ENCODE results near the gene PPARG. TPM values are rescaled to one million over a fixed set of nuclear protein-coding genes. Genes with fewer than 3 reads are reported as not detected.

PPARG gene
- total RNA-seq, 1 donor from 2014 or later = 10.1 TPM

GRCh38 chr3:12303534-12303933 lies 14.7 kb downstream of the PPARG start:
- H3K9me3 Mint-ChIP-seq = no peaks in the 10 kb centered on the region
- peaks cover 26% of the 10 kb centered on the region for H3K4me1 Mint-ChIP-seq
- no peak for TF ChIP-seq CTCF (IDR thresholded peaks at IDR 0.05; ENCODE audit: unreplicated experiment)
- no peak for DNase-seq (ENCODE audit: low spot score in 2 of 2, unreplicated experiment in 2 of 2)
- no peaks in the 10 kb centered on the region for H3K36me3 Mint-ChIP-seq
- peaks cover 6% of the 10 kb centered on the region for H3K27me3 Mint-ChIP-seq (ENCODE audit: low read depth)
- H3K27ac Mint-ChIP-seq = no peak overlapping the region
- H3K4me3 Mint-ChIP-seq = no peak overlapping the region

- peaks cover 6% of the 10 kb centered on the region for H3K27me3 Mint-ChIP-seq (ENCODE audit: low read depth)
- H3K27ac Mint-ChIP-seq = no peak overlapping the region
- no peaks in the 10 kb centered on the region for H3K9me3 Mint-ChIP-seq
- no peaks in the 10 kb centered on the region for H3K36me3 Mint-ChIP-seq
- H3K4me1 Mint-ChIP-seq = peaks cover 24% of the 10 kb centered on the region
- H3K4me3 Mint-ChIP-seq = no peak overlapping the region
- no peak for TF ChIP-seq CTCF (IDR thresholded peaks at IDR 0.05; ENCODE audit: unreplicated experiment)
- DNase-seq (ENCODE audit: low spot score in 2 of 2, unreplicated experiment in 2 of 2) = no peak
These were observed 15.1 kb downstream of the PPARG start for GRCh38 chr3:12303993-12304392.

- Mint-ChIP-seq H3K4me3 (no peak overlapping the region), H3K36me3 (no peaks in the 10 kb centered on the region), H3K9me3 (no peaks in the 10 kb centered on the region), H3K27me3 (ENCODE audit: low read depth) (peaks cover 6% of the 10 kb centered on the region), H3K4me1 (peaks cover 2% of the 10 kb centered on the region), H3K27ac (no peak overlapping the region)
- no peak for DNase-seq (ENCODE audit: low spot score in 2 of 2, unreplicated experiment in 2 of 2)
- no peak for TF ChIP-seq CTCF (IDR thresholded peaks at IDR 0.05; ENCODE audit: unreplicated experiment)
These were observed 18.3 kb downstream of the PPARG start for GRCh38 chr3:12307136-12307535.

GRCh38 chr3:12308517-12308916 lies 19.6 kb downstream of the PPARG start:
- Mint-ChIP-seq H3K27ac (no peak overlapping the region), H3K27me3 (ENCODE audit: low read depth) (peaks cover 6% of the 10 kb centered on the region), H3K9me3 (no peaks in the 10 kb centered on the region), H3K36me3 (no peaks in the 10 kb centered on the region), H3K4me1 (no peaks in the 10 kb centered on the region), H3K4me3 (no peak overlapping the region)
- TF ChIP-seq CTCF (IDR thresholded peaks at IDR 0.05; ENCODE audit: unreplicated experiment) = no peak
- DNase-seq (ENCODE audit: low spot score in 2 of 2, unreplicated experiment in 2 of 2) = no peak

GRCh38 chr3:12309716-12310115 lies 20.8 kb downstream of the PPARG start:
- Mint-ChIP-seq H3K4me3 (no peak overlapping the region), H3K4me1 (no peaks in the 10 kb centered on the region), H3K27ac (no peak overlapping the region), H3K36me3 (no peaks in the 10 kb centered on the region), H3K9me3 (no peaks in the 10 kb centered on the region), H3K27me3 (ENCODE audit: low read depth) (peaks cover 6% of the 10 kb centered on the region)
- no peak for TF ChIP-seq CTCF (IDR thresholded peaks at IDR 0.05; ENCODE audit: unreplicated experiment)
- no peak for DNase-seq (ENCODE audit: low spot score in 2 of 2, unreplicated experiment in 2 of 2)

GRCh38 chr3:12312010-12312409 lies 23.1 kb downstream of the PPARG start:
- no peak overlapping the region for H3K4me3 Mint-ChIP-seq
- no peak overlapping the region for H3K27ac Mint-ChIP-seq
- H3K9me3 Mint-ChIP-seq = no peaks in the 10 kb centered on the region
- no peak for DNase-seq (ENCODE audit: low spot score in 2 of 2, unreplicated experiment in 2 of 2)
- no peaks in the 10 kb centered on the region for H3K36me3 Mint-ChIP-seq
- H3K27me3 Mint-ChIP-seq (ENCODE audit: low read depth) = no peaks in the 10 kb centered on the region
- H3K4me1 Mint-ChIP-seq = peaks cover 13% of the 10 kb centered on the region
- TF ChIP-seq CTCF (IDR thresholded peaks at IDR 0.05; ENCODE audit: unreplicated experiment) = no peak

Measured in mesothelial cell of epicardium (in vitro differentiated cells).